ENCODE measurements around the gene FAM149A.

Gene FAM149A

GRCh38 chr4:186105647-186106321, 1.3 kb downstream of the FAM149A start:
- DNase-seq (ENCODE audit: low read depth): no peak

- DNase-seq (ENCODE audit: low read depth): no peak
These were observed 3.4 kb downstream of the FAM149A start for GRCh38 chr4:186107947-186108346.

- DNase-seq (ENCODE audit: low read depth): no peak
These were observed 3.9 kb downstream of the FAM149A start for GRCh38 chr4:186108391-186108790.

GRCh38 chr4:186109245-186109644, 4.7 kb downstream of the FAM149A start:
- no peak for DNase-seq (ENCODE audit: low read depth)

GRCh38 chr4:186116697-186117096, 12.2 kb downstream of the FAM149A start:
- no peak for DNase-seq (ENCODE audit: low read depth)

GRCh38 chr4:186118582-186118981, 14.1 kb downstream of the FAM149A start:
- DNase-seq (ENCODE audit: low read depth): no peak

GRCh38 chr4:186121057-186121456, 16.6 kb downstream of the FAM149A start:
- DNase-seq (ENCODE audit: low read depth): no peak

- DNase-seq (ENCODE audit: low read depth): no peak
These were observed 24.3 kb downstream of the FAM149A start for GRCh38 chr4:186128842-186129241.

- DNase-seq (ENCODE audit: low read depth): no peak
These were observed 27.4 kb downstream of the FAM149A start for GRCh38 chr4:186131935-186132334.

GRCh38 chr4:186132577-186133242, 28.2 kb downstream of the FAM149A start:
- no peak for DNase-seq (ENCODE audit: low read depth)

- no peak for DNase-seq (ENCODE audit: low read depth)
These were observed 29.8 kb downstream of the FAM149A start for GRCh38 chr4:186134257-186134656.

GRCh38 chr4:186134861-186135260, 30.4 kb downstream of the FAM149A start:
- DNase-seq (ENCODE audit: low read depth): no peak

- DNase-seq (ENCODE audit: low read depth): no peak
These were observed 32.8 kb downstream of the FAM149A start for GRCh38 chr4:186137196-186137794.

GRCh38 chr4:186144198-186144945, 39.9 kb downstream of the FAM149A start:
- DNase-seq (ENCODE audit: low read depth): no peak

GRCh38 chr4:186144946-186145569, 40.6 kb downstream of the FAM149A start:
- no peak for DNase-seq (ENCODE audit: low read depth)

- no peak for DNase-seq (ENCODE audit: low read depth)
These were observed 42.0 kb downstream of the FAM149A start for GRCh38 chr4:186146458-186146857.

- DNase-seq (ENCODE audit: low read depth): no peak
These were observed 44.0 kb downstream of the FAM149A start for GRCh38 chr4:186148336-186148975.

- no peak for DNase-seq (ENCODE audit: low read depth)
These were observed 45.4 kb downstream of the FAM149A start for GRCh38 chr4:186149872-186150271.

GRCh38 chr4:186150926-186151325, 46.4 kb downstream of the FAM149A start:
- DNase-seq (ENCODE audit: low read depth): no peak

GRCh38 chr4:186151499-186151898, 47.0 kb downstream of the FAM149A start:
- no peak for DNase-seq (ENCODE audit: low read depth)

GRCh38 chr4:186158021-186158813, 53.7 kb downstream of the FAM149A start:
- no peak for DNase-seq (ENCODE audit: low read depth)

Measured in HS-5 (cell line).